Adrenal gland (tissue), 12 donors: ENCODE data around the gene SLC25A21. TPM values are rescaled to one million over a fixed set of nuclear protein-coding genes. Genes with fewer than 3 reads are reported as not detected.

ENCODE experiments used
- DNase-seq, 7 donors: peaks; one replicate each; pipeline ENCODE4 v3.0.0-alpha.2; 2019 to 2020
- H3K27ac ChIP-seq, 5 donors: fragments of 200-600 bp; sonication (generic) in 4 of 5; 1 replicate in 3 of 5; 2 replicates in 2 of 5; pipeline versions ENCODE4 v1.5.1 to v1.8.0; 2016 to 2020; ENCODE audit warnings: mild to moderate bottlenecking in 1 of 5
- H3K27me3 ChIP-seq: fragments of 200-600 bp; 2 replicates; pipeline ENCODE4 v1.8.0; 2021
- H3K36me3 ChIP-seq, 2 donors: fragments of 200-600 bp; replicated peaks in 1 of 2; 1 replicate in 1 of 2; 2 replicates in 1 of 2; pipeline versions ENCODE4 v1.5.1 to v1.8.0; 2018 to 2022
- H3K4me1 ChIP-seq, 2 donors: fragments of 200-600 bp; replicated peaks in 1 of 2; 1 replicate in 1 of 2; 2 replicates in 1 of 2; pipeline versions ENCODE4 v1.5.1 to v1.8.0; 2018 to 2021
- H3K4me3 ChIP-seq, 4 donors: fragments of 200-600 bp; sonication (generic) in 3 of 4; one replicate each; pipeline ENCODE4 v1.5.1; 2016 to 2018
- H3K9me3 ChIP-seq, 3 donors: fragments of 200-600 bp; sonication (generic) in 1 of 3; replicated peaks in 1 of 3; 1 replicate in 2 of 3; 2 replicates in 1 of 3; pipeline versions ENCODE4 v1.5.1 to v1.8.0; 2016 to 2021
- POLR2A ChIP-seq, 2 donors: fragments of 450-650 bp; IDR thresholded peaks; one replicate each; pipeline ENCODE4 v1.6.1; 2017; ENCODE audit warnings: antibody characterized with exemption in 2 of 2, mild to moderate bottlenecking in 2 of 2, moderate library complexity in 1 of 2
- WGBS, 4 donors: extraction: QIAGEN DNeasy Blood & Tissue Kit in 2 of 4; methylation state at CpG; one replicate each; pipeline versions ENCODE4 v1.1.5 to v1.1.7; 2013 to 2017; 5-methylcytosine and 5-hydroxymethylcytosine counted together
- intact Hi-C, 2 donors: fragments of 100-400 bp; cut with DNase I; formaldehyde crosslinking; loops; one replicate each; pipeline versions ENCODE4 v1.14.1 to v1.15.0; 2022 to 2023
- polyA plus RNA-seq, 3 donors: library from polyadenylated mRNA; stranded (reverse); fragments of 200-250 nt in 2 of 3; fragments of 350-450 nt in 1 of 3; fragmentation: Illumina TruSeq in 1 of 3; extraction: RNeasy Lipid Tissue Mini Kit (QIAGEN cat#74804) in 1 of 3; gene quantifications; one replicate each; pipeline ENCODE4 v1.2.3, GENCODE V29; 2013 to 2014
- total RNA-seq, 9 donors: library from RNA; depleted of rRNA in 4 of 9; stranded (reverse); fragments of >200 nt in 4 of 9; fragments of 120-200 nt in 1 of 9; fragmentation: NEBNext Ultra II Directional in 1 of 9; extraction: Animal tissue kit (Norgen Biotek cat#: 25700) in 1 of 9; gene quantifications; one replicate each; pipeline versions ENCODE4 v1.1.0 to v1.2.4, GENCODE V29; 2013 to 2023
- TF ChIP-seq, protein P1 (sequence below), 6 experiments: fragments of 450-650 bp in 4 of 6; fragments of 200-600 bp in 2 of 6; sonication (generic) in 1 of 6; IDR thresholded peaks; 1 replicate in 5 of 6; 2 replicates in 1 of 6; pipeline versions ENCODE4 v1.5.1 to v1.8.0; 2016 to 2021; ENCODE audit warnings: antibody characterized with exemption in 6 of 6, mild to moderate bottlenecking in 2 of 6, moderate library complexity in 1 of 6
- donor health status: healthy with polysubstance abuse.
- donor health status: Bipolar disorder and iron deficiency.
- donor health status: DM: yes; HTN: yes; CAD: no.
- donor health status: DM: no; HTN: no; CAD: no.
- donor health status: DM: no; HTN: no; CAD: no.
- donor health status: DM: yes; HTN: yes; CAD: no.

The SLC25A21 gene
- total and polyA plus RNA-seq, 12 donors = 0.14 to 3.8 (median 0.56) TPM

GRCh38 chr14:36661506-36662257, 510.7 kb downstream of the SLC25A21 start, which contains the start of gene PAX9:
Gene PAX9, plus strand, starts transcription at chr14:36661860. Its CDS starts 230 bp downstream, at chr14:36662090.
- Histone ChIP-seq H3K9me3 (no peaks in the 10 kb centered on the region), H3K27me3 (peaks cover 96% of the 10 kb centered on the region), H3K36me3 (no peaks in the 10 kb centered on the region), H3K27ac (no peak within 1 kb of the TSS), H3K4me3 (peak within 1 kb of the TSS in 1 of 4 donors; percentile 48), H3K4me1 (peaks cover 14 to 37% of the 10 kb centered on the region in 2 donors)
- intact Hi-C loops = no loop called here
- TF ChIP-seq, protein P1, sequence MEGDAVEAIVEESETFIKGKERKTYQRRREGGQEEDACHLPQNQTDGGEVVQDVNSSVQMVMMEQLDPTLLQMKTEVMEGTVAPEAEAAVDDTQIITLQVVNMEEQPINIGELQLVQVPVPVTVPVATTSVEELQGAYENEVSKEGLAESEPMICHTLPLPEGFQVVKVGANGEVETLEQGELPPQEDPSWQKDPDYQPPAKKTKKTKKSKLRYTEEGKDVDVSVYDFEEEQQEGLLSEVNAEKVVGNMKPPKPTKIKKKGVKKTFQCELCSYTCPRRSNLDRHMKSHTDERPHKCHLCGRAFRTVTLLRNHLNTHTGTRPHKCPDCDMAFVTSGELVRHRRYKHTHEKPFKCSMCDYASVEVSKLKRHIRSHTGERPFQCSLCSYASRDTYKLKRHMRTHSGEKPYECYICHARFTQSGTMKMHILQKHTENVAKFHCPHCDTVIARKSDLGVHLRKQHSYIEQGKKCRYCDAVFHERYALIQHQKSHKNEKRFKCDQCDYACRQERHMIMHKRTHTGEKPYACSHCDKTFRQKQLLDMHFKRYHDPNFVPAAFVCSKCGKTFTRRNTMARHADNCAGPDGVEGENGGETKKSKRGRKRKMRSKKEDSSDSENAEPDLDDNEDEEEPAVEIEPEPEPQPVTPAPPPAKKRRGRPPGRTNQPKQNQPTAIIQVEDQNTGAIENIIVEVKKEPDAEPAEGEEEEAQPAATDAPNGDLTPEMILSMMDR (IDR thresholded peaks at IDR 0.05) = no peak
- TF ChIP-seq POLR2A (IDR thresholded peaks at IDR 0.05) = no peak
- peak; percentile 48 to 79 (median 62) for DNase-seq
- 2 to 3% (median 2%) methylated on average over 31 to 44 of the region's 44 CpGs for WGBS, 4 donors

- WGBS, 4 donors = 12 to 15% (median 13%) methylated on average over 14 to 35 of the region's 35 CpGs
- Histone ChIP-seq H3K36me3 (no peaks in the 10 kb centered on the region), H3K4me1 (peaks cover 14 to 34% of the 10 kb centered on the region in 2 donors), H3K4me3 (peak overlapping the region in 1 of 4 donors; percentile 48), H3K27me3 (peaks cover 96% of the 10 kb centered on the region), H3K9me3 (no peaks in the 10 kb centered on the region), H3K27ac (no peak overlapping the region)
- intact Hi-C loops = no loop called here
- DNase-seq = no peak
- no peak for TF ChIP-seq POLR2A (IDR thresholded peaks at IDR 0.05)
- TF ChIP-seq, protein P1 (IDR thresholded peaks at IDR 0.05) = no peak
These were observed 511.5 kb downstream of the SLC25A21 start for GRCh38 chr14:36660736-36661505.

- Histone ChIP-seq H3K36me3 (no peaks in the 10 kb centered on the region), H3K4me3 (no peak overlapping the region), H3K4me1 (peaks cover 14 to 34% of the 10 kb centered on the region in 2 donors), H3K9me3 (no peaks in the 10 kb centered on the region), H3K27ac (no peak overlapping the region), H3K27me3 (peaks cover 96% of the 10 kb centered on the region)
- TF ChIP-seq POLR2A (IDR thresholded peaks at IDR 0.05) = no peak
- TF ChIP-seq, protein P1 (IDR thresholded peaks at IDR 0.05) = no peak
- 14 to 23% (median 20%) methylated on average over 13 to 19 of the region's 19 CpGs for WGBS, 4 donors
- intact Hi-C loops = loop anchor here in 1 of 2 donors (10.0 kb wide), 1 partner anchor 275 kb away; no protein-coding TSS in a partner anchor
- DNase-seq = no peak
These were observed 512.3 kb downstream of the SLC25A21 start for GRCh38 chr14:36659822-36660735.
